NCI-H2081 (cell line): ENCODE results near the gene CWH43.
"Not testable (repeated sequence)": the region's sequence is repeated elsewhere in the genome, so short reads cannot be mapped to it uniquely, and the experiment has no call there.

Experiments used
- DNase-seq, 2 experiments: peaks; one replicate each; lab custom pipeline; 2025; lab: John Stamatoyannopoulos, UW

Gene CWH43

DNA sequence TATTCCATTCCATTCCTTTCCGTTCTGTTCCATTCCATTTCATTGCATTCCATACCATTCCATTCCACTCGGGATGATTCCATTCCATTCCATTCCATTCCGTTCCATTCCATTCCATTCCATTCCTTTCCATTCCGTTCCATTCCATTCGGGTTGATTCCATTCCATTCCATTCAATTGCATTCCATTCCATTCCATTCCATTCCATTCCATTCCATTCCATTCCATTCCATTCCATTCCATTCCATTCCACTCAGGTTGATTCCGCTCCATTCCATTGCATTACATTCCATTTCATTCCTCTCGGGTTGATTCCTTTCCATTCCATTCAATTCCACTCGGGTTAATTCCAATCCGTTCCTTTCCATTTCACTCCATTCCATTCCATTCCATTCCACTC lies 111.0 kb downstream of the CWH43 start:
- DNase-seq, result not testable (repeated sequence)

DNA sequence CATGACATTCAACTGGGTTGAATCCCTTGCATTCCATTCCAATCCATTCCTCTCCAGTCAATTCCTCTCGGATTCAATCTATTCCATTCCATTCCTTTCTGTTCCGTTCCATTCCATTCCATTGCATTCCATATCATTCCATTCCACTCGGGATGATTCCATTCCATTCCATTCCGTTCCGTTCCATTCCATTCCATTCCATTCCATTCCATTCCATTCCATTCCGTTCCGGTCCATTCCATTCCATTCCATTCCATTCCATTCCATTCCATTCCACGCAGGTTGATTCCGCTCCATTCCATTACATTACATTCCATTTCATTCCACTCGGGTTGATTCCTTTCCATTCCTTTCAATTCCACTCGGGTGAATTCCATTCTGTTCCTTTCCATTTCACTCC lies 111.4 kb downstream of the CWH43 start:
- DNase-seq, result not testable (repeated sequence)

DNA sequence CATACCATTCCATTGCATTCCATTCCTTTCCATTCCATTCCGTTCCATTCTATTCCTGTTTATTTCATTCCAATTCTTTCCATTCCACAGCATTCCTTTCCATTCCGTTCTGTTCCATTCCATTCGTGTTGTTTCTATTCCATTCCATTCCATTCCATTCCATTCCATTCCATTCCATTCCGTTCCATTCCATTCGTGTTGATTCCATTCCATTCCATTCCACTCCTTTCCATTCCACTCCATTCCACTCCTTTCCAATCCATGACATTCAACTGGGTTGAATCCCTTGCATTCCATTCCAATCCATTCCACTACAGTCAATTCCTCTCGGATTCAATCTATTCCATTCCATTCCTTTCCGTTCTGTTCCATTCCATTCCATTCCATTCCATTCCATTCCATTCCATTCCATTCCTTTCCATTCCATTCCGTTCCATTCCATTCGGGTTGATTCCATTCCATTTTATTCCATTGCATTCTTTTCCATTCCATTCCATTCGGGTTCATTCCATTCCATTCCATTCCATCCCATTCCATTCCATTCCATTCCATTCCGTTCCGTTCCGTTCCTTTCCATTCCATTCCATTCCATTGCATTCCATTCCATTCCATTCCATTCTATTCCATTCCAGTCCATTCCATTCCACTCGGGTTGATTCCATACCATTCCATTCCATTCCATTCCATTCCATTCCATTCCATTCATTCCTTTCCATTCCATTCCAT lies 112.1 kb downstream of the CWH43 start:
- not testable (repeated sequence) for DNase-seq

DNA sequence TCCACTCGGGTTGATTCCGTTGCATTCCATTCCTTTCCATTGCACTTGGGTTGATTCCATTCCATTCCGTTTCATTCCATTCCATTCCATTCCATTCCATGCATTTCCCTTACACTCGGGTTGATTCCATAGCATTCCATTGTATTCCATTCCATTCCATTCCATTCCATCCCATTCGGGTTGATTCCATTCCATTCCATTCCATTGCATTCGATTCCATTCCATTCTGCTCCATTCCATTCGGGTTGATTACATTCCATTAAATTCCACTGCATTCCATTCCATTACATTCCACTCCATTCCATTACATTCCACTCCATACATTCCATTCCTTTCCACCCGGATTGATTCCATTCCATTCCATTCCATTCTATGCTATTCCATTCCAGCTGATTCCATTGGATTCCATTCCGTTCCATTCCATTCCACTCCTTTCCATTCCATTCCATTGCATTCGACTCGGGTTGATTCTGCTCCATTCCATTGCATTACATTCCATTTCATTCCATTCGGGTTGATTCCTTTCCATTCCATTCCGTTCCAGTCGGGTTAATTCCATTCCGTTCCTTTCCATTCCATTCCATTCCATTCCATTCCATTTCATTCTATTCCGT lies 113.9 kb downstream of the CWH43 start:
- not testable (repeated sequence) for DNase-seq

DNA sequence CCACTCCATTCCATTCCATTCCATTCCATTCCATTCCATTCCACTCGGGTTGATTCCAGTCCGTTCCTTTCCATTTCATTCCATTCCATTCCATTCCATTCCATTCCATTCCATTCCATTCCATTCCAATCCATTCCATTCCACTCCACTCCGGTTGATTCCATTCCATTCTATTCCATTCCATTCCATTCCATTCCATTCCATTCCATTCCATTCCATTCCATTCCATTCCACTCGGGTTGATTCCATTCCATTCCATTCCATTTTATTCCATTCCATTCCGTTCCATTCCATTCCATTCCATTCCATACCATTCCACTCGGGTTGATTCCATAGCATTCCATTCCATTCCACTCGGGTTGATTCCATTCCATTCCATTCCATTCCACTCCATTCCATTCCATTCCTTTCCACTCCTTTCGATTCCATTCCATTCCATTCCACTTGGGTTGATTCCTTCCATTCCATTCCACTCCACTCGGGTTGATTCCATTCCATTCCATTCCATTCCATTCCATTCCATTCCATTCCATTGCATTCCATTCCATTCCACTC lies 116.3 kb downstream of the CWH43 start:
- not testable (repeated sequence) for DNase-seq

DNA sequence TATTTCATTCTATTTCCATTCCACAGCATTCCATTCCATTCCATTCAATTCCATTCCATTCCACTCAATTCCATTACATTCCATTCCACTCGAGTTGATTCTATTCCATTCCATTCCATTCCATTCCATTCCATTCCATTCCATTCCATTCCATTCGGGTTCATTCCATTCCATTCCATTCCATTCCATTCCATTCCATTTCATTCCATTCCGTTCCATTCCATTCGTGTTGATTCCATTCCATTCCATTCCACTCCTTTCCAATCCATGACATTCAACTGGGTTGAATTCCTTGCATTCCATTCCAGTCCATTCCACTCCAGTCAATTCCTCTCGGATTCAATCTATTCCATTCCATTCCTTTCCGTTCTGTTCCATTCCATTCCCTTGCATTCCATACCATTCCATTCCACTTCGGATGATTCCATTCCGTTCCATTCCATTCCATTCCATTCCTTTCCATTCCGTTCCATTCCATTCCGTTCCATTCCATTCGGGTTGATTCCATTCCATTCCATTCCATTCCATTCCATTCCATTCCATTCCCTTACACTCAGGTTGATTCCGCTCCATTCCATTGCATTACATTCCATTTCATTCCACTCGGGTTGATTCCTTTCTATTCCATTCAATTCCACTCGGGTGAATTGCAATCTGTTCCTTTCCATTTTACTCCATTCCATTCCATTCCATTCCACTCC lies 117.5 kb downstream of the CWH43 start:
- DNase-seq, result not testable (repeated sequence)

DNA sequence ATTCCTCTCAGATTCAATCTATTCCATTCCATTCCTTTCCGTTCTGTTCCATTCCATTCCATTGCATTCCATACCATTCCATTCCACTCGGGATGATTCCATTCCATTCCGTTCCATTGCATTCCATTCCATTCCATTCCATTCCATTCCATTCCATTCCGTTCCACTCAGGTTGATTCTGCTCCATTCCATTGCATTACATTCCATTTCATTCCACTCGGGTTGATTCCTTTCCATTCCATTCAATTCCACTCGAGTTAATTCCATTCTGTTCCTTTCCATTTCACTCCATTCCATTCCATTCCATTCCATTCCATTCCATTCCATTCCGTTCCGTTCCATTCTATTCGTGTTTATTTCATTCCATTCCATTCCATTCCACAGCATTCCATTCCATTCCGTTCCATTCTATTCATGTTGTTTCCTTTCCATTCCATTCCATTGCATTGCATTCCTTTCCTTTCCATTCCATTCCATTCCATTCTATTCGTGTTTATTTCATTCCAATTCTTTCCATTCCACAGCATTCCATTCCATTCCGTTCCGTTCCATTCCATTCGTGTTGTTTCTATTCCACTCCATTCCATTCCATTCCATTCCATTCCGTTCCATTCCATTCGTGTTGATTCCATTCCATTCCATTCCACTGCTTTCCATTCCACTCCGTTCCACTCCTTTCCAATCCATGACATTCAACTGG lies 118.3 kb downstream of the CWH43 start:
- not testable (repeated sequence) for DNase-seq

DNA sequence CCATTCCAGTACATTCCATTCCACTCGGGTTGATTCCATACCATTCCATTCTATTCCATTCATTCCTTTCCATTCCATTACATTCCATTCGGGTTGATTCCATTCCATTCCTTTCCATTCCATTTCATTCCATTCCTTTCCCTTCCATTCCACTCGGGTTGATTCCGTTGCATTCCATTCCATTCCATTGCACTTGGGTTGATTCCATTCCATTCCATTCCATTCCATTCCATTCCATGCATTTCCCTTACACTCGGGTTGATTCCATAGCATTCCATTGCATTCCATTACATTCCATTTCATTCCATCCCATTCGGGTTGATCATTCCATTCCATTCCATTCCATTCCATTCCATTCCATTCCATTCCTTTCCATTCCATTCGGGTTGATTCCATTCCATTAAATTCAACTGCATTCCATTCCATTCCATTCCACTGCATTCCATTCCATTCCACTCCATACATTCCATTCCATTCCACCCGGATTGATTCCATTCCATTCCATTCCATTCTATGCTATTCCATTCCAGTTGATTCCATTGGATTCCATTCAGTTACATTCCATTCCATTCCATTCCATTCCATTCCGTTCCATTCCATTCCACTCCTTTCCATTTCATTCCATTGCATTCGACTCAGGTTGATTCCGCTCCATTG lies 119.3 kb downstream of the CWH43 start:
- not testable (repeated sequence) for DNase-seq

DNA sequence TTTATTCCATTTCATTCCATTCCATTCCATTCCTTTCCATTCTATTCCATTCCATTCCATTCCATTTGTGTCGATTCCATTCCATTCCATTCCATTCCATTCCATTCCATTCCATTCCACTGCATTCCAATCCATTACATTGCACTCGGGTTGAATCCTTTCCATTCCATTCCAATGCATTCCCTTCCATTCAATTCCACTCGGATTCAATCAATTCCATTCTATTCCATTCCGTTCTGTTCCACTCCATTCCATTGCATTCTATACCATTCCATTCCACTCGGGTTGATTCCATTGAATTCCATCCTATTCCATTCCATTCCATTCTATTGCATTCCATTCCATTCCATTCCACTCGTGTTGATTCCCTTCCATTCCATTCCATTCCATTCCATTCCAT lies 121.2 kb downstream of the CWH43 start:
- not testable (repeated sequence) for DNase-seq

DNA sequence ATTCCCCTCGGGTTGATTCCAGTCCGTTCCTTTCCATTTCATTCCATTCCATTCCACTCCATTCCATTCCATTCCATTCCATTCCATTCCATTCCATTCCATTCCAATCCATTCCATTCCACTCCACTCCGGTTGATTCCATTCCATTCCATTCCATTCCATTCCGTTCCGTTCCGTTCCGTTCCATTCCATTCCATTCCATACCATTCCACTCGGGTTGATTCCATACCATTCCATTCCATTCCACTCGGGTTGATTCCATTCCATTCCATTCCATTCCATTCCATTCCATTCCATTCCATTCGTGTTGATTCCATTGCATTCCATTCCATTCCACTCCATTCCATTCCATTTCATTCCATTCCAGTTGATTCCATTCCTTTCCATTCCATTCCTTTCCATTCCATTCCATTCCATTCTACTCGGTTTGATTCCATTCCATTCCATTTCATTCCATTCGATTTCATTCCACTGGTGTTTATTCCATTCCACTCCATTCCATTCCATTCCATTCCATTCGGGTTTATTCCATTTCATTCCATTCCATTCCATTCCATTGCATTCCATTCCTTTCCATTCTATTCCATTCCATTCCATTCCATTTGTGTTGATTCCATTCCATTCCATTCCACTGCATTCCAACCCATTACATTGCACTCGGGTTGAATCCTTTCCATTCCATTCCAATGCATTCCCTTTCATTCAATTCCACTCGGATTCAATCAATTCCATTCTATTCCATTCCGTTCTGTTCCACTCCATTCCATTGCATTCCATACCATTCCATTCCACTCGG lies 122.3 kb downstream of the CWH43 start:
- DNase-seq, result not testable (repeated sequence)

DNA sequence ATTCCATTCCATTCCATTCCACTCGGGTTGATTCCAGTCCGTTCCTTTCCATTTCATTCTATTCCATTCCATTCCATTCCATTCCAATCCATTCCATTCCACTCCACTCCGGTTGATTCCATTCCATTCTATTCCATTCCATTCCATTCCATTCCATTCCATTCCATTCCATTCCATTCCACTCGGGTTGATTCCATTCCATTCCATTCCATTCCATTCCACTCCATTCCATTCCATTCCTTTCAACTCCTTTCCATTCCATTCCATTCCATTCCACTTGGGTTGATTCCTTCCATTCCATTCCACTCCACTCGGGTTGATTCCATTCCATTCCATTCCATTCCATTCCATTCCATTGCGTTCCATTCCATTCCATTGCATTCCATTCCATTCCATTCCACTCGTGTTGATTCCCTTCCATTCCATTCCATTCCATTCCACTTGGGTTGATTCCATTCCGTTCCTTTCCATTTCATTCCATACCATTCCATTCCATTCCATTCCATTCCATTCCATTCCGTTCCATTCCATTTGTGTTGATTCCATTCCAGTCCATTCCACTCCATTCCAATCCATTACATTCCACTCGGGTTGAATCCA lies 123.6 kb downstream of the CWH43 start:
- DNase-seq, result not testable (repeated sequence)

DNA sequence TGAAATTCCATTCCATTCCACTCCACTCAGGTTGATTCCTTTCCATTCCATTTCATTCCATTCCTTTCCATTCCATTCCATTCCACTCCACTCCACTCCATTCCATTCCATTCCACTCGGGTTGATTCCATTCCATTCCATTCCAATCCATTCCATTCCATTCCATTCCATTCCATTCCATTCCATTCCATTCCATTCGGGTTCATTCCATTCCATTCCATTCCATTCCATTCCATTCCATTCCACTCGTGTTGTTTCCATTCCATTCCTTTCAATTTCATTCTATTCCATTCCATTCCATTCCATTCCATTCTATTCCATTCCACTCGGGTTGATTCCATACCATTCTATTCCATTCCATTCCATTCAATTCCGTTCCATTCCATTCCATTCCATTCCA lies 124.5 kb downstream of the CWH43 start:
- DNase-seq, result not testable (repeated sequence)
